GM18870 (cell line): ENCODE measurements around the gene MT3.
"Not testable (repeated sequence)": the region's sequence is repeated elsewhere in the genome, so short reads cannot be mapped to it uniquely, and the experiment has no call there.

Experiments
- ATAC-seq: cut with Tn5 transposase; IDR thresholded peaks from one replicate; pipeline ENCODE4 v1.9.1; 2021; ENCODE audit warnings: moderate library complexity; ENCODE audit not compliant: unreplicated experiment

Gene MT3

DNA sequence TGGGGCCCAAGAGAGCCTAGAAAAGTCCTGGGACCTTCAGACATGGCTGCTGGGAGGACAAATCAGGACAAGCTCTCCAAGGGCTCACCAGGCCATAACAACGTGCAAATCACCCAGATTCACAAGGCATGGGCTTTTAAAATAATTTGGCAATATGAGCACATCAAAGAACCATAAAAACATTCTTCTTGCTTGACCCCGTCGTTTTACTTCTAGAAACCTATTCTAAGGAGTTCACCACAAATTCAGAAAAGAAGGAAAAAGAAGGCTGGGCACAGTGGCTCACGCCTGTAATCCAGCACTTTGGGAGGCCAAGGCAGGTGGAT is 12.1 kb upstream of the MT3 start:
- ATAC-seq: no peak

DNA sequence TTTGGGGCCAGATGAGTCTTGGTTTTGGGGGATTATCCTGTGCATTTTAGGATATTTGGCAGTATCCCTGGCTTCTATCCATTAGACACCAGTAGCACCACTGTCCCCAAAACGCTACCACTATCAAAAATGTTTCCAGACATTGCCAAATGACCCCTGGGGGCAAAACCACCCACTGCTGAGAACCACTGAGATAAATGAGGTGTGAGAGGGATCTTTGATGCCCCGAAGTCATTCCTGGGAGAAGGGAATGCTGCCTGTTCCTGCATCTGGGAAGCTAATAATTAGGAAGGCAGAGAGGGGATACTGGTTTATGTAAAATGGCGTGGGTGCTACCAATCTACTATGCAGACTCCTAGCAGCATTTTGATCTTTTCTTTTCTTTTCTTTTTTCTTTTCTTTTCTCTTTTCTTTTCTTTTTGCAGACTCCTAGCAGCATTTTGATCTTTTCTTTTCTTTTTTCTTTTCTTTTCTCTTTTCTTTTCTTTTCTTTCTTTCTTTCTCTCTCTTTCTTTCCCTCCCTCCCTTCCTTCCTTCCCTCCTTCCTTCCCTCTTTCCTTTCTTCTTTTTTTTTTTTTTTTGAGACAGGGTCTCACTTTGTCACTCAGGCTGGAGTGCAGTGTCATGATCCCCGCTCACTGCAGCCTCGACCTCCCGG is 8.8 kb upstream of the MT3 start:
- ATAC-seq: no peak

DNA sequence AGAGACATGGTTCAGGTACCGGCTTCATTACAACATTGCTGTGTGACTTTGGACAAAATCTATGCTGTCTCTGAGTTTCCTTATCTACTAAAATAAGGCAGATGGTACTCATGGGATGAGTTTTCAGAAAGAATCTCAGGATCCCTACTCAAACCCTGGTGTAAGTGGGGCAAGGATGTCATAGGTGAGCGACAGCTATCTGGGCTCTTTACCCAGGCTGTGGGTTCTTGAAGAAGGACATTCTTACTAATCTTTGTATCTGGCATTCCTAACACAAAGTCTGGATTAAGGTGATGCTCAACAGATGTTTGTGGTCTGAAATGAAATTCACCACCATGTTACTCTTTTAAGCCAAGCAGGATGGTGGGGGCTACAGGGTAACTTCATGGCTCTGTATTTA is 6.4 kb upstream of the MT3 start:
- not testable (repeated sequence) for ATAC-seq

DNA sequence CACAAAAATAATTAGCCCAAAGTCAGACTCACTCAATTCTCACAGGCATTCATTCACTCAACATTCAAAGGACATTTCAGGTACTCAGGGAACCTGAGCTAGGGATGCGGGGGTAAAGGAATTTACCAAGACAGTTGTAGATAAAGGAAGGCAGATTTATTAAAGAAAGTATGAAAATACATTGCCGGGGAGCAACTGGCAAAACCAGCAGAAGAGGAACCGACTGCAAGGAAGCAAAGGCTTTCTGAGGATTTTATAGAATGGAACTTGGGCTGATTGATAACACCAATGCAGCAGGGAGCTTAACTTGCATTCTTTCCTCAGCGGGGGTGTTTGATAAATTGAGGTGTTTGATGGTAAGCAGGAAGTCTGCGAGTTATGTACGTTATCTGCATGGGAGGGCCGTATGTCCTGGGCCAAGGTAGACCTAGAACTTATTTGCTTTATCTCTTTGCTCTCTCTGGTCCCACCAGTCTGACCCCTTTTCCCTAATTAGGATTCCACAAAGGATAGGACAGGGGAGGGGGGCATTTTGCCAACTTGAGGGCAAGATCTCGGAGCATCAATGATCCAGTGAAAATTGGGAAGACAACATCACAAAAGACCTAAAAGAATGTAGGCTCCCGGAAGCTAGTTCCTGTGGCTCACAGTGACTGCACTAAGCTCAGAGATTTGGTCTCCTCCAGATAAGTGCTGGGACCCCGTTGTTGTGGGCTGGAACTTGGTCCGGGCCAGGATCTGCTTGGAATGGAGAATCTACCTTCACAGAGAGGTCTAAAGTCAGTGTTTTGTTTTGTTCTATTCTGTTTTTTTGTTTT is 5.8 kb upstream of the MT3 start:
- ATAC-seq: no peak

DNA sequence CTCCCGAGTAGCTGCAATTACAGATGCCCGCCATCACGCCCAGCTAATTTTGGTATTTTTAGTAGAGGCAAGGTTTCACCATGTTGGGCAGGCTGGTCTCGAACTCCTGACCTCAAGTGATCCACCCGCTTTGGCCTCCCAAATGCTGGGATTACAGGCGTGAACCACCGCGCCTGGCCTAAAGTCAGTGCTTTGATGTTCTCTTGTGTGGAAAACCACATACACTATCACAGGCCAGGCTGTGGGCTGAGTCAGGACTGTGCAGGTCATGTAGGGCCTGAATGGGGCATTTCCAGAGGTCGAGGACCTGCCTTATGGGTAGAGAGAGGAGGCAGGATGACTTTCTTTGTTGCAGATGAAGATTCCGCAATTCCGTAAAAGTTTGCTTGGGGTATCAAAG is 5.1 kb upstream of the MT3 start:
- no peak for ATAC-seq

DNA sequence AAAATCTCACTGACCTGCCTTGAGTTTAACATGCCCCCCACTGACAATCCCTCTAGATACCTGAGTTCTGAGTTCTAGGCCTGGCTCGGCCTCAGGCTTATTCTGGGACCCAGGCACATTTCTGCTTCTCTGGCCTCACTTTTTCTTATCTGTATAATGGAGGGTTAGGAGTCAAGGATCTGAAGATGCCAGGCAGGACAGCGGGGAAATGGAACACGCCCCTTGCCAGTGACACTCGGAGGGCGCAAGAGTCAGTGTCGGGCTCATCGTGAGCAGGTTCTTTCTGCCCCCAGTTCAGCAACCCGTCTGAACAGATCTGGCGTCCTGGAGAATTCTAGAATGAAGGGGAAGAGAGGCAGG is 567 bp upstream of the MT3 start:
- ATAC-seq: no peak

DNA sequence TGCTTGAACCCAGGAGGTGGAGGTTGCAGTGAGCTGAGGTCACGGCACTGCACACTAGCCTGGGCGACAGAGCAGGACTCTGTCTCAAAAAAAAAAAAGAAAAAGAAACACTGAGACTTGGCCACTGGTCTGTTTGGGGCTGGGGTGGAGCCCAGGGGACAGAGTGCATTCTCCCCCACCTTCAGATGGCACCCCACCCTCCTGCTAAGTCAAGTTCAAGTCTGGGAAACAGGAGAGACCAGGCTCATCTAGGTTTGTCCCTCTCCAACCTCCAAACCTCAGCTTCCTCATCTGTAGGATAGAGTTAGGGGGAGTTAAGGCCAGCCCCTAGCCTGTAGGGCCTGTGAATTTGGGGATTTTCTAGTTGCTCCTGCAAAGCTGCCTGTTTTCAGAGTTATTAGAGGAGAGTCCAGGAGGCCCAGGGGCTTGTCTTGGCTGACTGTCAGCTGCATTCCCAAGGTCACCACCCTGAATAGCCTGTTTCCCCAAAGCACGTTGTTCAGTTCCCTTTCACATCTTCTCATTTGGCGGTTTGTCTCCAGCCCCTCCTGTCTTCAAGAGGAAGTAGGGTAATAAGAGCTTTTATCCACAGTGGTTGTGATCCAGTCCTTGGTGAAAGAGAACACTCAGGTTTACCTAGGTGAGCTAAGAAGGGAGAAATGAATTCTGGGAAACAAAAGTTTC is 2.2 kb downstream of the MT3 start:
- ATAC-seq: no peak

DNA sequence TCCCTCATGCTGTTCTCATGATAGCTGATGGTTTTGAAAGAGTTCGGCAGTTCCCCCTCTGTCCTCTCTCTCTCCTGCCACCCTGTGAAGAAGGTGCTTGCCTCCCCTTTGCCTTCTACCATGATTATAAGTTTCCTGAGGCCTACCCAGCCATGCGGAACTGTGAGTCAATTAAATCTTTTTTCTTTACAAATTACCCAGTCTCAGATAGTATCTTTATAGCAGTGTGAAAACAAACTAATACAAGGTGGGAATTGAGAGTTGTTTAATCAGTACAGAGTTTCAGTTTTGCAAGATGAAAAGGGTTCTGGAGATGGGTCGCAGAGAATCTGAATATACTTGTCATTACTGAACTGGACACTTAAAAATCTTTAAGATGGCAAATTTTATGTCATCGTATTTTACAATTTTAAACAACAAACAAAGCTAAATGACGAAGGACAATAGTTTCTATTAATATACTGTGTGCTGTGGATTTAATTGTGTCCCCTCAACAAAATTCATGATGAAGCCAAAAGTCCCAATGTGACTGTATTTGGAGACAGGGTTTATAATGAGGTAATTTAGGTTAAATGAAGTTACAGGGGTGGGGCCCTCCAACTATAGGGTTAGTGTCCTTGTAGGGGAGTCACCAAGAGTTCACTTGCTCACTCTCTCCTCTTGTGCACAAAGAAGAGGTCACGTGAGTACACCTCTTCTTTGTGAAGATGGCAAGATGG is 4.4 kb downstream of the MT3 start:
- no peak for ATAC-seq

DNA sequence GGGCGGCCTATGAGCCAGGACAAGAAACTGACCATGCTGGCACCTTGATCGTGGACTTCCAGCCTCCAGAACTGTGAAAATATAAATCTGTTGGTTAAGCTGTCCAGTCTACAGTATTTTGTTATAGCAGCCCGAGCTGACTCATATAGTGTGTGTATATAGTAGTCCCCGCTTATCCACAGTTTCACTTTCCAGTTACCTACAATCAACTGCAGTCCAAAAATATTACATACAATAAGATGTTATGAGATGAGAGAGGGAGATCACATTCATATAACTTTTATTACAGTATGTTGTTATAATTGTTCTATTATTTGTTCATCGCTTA is 4.9 kb downstream of the MT3 start:
- no peak for ATAC-seq

DNA sequence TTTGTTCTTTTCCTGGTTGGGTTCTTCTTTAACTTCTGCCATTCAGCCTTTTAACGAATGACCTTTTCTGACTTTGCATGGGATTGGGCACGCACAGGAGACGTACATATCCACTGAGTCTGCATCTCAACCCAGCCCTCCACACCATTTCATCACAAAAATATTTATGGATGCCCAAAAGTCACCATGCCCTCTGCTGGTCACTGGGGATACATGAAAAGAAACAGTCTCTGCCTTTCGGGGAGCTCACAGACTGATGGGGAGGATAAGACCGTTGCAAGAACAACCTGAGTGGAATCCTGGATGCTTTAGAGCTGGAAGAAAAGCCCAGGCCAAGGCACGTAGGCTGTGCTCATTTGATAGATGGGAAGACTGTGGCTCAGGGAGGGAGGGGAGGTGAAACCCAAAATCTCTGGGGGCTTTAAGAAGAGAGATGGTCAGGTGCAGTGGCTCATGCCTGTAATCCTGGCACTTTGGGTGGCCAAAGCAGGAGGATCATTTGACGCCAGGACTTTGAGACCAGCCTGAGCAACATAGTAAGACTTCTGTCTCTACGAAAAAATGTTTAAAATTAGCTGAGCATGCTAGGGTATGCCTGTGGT is 11.2 kb downstream of the MT3 start:
- ATAC-seq: no peak

DNA sequence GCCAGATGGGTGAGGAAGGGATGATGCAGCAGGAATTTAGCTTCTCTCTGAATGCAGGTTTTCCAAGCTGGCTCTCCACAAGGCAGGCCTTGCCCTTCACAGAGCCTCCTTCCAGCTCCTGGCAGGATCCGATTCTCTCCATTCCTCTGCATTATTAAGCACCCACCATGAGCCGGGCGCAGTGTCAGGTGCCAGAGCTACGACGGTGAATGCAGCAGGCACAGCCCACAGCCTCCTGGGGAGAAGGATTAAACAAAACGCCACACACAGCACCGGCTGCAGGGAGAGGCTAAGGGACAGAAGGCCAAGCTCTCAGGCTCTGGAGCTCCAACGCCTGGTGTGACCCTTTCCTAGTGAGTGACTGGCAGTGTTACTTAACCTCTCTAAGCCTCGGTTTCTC is 12.0 kb downstream of the MT3 start:
- ATAC-seq: no peak

DNA sequence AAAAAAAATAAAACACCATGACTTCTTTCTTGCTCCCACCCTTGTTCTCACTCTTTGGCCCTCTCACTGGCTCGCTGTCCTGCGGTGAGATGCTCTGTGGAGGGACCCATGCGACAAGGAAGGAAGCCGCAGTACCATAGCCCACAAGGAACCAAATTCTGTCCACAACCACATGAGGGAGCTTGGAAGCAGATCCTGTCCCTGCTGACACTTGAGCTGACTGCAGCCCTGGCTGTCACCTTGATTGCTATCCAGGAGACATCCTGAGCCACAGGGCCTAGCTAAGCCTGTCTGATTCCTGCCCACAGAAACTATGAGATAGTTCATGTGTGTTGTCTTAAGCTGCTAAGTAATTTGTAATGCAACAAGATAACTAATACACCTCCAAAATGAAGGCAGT is 14.3 kb downstream of the MT3 start:
- ATAC-seq: no peak

DNA sequence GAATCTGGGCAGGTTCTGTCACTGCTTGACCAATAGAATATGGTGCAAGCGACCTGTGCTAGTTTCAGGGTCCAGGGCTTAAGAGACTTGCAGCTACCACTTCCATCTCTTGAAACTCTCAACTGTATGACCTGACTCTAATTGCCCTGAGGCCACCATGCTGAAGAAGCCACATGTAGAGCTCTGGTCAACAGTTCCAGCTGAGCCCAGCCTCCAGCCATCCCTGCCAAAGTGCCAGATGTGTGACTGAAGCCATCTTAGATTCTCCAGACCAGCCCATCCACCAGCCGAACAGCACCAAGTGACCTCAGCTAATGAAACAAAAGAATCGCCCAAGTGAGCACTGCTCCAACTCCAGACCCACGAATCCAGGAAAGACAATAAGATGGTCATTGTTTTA is 15.6 kb downstream of the MT3 start:
- no peak for ATAC-seq

DNA sequence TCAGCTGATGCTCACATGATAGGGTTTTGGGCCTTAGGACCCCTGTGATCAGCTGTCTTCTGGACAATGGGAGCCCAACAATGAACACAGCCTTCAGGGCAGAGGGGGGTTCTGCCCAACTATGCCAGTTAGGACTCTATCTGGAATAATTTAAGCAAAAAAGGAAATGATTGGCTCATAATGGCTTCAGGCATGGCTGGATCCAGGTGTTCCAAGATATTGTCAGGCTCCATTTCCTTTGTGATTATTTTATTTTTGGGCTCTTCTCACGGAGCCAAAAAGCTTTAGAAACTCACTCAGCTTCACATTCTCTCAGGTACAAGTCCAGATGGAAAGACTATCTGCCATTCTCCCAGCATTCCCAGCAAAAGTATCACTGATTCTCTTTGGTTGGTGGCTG is 16.1 kb downstream of the MT3 start:
- no peak for ATAC-seq

DNA sequence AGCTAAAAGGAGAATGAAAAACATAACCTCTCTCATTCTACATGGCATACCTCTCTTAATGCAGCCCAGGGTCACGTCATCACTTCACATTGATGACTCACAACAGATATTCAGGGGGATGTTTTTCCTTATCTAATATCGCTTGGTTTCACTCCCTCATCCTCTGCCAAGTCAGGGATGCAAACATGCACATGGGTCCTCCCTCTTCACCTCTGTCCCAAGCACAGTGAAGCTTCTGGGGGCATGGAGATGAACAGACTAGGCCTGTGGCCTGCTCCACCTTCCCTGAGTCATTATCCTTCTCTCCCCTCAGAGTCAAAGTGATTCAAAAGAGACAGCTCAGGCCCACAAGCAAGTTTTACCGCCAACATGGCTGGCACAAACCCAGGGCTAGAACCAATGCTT is 16.7 kb downstream of the MT3 start:
- ATAC-seq: no peak

DNA sequence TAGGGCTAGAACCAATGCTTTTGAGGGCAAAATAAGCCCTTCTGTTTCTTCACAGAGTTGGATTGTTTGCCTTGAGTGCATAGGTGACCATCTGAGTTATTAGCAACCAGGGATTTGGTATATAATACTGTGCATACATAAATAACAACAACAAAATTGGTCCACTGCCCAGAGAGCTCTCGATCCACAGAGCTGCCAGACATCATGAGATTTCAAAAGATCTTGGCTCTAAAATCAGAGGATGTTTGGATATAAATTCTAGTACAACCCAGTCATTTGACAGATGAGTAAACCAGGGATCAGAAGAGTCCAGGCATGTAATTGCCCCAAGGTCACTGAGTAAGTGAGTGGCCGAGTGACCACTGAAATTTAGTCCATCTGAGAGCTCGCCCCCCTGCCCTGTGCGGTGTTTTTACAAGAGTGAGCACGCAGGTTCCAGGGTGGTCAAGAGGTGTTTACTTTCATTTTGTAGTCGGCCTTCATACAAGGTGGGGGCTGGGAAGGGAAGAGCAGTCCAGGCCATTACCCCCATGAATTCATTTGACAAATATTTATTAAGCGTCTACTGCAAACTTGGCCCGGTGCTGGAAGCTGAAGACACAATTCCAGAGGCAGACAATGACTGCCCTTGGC is 17.3 kb downstream of the MT3 start:
- ATAC-seq: no peak

DNA sequence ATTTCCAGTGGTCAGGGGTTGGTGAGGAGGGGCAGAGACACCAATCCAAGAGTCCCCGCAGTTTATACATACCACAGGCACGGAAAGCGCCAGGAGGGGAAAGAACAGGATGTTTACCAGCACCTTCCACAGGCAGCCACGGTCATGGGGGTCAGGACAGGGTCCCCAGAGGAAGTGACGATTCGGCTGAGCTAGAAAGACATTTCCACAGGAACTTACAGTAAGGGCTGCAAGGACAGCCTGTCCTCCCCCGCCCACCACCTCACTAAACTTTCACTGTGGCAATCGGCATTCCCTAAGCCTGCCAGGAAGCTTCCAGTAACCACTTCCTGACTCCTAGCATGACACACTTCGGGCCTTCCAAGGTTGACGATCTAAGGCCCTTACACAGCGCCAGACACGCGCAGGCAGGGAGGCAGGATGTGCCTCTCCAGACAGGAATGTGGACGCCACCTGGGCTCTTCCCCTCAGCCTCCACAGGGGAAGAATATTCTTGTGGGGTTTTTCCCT is 17.8 kb downstream of the MT3 start:
- no peak for ATAC-seq

DNA sequence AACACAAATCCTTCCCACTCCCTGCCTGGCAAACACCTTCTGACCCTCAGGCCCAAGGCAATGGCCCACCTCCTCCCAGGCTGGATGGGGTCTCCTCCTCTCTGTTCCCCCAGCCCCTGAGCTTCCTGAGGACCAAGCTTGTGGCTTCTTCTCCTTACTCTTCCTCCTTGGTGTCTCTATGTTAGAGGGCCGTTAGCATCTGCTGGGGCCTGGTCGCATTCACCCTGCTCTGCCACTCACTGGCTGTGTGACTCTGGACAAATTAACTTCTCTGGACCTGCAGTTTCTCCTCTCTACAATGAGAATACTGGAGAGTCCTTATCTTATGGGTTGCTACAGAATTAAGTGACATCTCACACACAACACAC is 18.3 kb downstream of the MT3 start:
- no peak for ATAC-seq

DNA sequence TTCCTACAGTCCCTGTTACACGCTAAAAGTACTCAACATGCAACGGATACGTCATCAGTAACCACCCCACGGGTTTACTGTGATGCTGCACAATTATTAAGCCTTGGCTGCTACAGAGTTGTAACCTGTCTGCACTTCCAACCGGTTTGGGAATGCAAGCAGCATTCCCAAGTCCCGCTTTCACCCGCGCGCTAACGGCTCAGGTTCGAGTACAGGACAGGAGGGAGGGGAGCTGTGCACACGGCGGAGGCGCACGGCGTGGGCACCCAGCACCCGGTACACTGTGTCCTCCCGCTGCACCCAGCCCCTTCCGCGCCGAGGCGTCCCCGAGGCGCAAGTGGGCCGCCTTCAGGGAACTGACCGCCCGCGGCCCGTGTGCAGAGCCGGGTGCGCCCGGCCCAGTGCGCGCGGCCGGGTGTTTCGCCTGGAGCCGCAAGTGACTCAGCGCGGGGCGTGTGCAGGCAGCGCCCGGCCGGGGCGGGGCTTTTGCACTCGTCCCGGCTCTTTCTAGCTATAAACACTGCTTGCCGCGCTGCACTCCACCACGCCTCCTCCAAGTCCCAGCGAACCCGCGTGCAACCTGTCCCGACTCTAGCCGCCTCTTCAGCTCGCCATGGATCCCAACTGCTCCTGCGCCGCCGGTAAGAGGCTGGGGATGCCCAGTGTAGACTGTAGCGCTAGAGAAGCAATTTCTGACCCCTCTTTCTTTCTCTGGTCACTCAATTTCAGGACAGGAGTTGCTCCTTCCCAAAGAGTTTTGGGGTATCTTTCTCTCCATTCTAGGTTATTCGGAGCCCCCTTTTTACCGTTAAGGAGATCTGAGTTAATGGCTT is 18.9 kb downstream of the MT3 start, which contains the start of gene MT2A:
MT2A (plus strand) TSS at position 542 of the 833 bp plus-strand sequence; CDS start at position 614, 72 bp downstream.
- peak; percentile 79 for ATAC-seq
